HuH-7 (cell line): ENCODE data around the gene GAS5.
"Not testable (repeated sequence)": the region's sequence is repeated elsewhere in the genome, so short reads cannot be mapped to it uniquely, and the experiment has no call there.

Source experiments
- DNase-seq: peaks from one replicate; pipeline ENCODE4 v3.0.0; 2011; ENCODE audit warnings: low spot score

Gene GAS5

DNA sequence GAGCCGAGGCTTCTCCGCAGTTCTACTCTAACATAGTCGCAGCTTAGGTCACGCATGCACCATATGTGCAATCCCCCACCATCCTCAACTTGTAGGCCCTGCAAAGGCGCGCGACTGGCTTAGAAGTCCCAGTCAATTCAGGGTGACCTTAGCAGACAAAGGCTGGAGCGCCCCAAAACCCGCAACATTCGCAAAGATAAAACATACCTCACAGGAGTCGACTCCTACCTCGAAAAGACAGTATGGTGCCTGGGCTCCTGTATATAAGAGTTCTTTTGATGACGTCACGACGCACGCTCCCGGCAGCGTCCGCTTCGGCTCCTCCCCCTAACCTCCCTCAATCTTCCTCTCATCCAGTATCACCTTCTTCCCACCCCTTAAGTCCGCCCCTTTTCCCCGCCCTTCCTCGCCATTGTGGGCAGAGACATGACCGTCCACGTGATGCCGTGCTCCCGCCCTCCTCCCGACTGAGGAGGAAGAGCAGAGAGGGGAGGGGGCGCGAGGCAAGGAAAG, at the start of gene GAS5:
Gene GAS5 (minus strand): TSS at position 237 of the 513 bp plus-strand sequence.
- no peak for DNase-seq

DNA sequence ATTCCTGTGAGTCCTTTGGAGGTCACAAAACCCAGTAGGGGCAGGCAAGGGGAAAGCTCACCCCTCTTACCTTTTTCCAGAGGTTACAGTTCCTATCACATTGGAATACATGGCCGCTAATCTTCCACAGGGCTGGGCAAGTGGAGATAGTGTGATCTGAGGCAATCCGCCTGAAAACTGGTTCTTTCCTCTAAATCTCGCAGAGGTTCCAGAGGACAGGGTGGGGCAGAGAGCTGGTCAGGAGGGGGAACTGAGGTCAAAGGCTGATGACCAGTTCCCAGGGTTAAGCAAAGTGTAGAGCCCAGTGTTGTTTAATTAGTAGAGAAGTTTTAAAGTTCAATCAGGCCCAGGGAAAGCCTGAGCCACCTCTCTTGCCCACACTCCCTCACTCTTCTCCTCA, 49.4 kb upstream of the GAS5 start, which contains the start of gene SERPINC1:
Gene SERPINC1 (minus strand): TSS at position 179 of the 400 bp plus-strand sequence. CDS start 68 bp downstream, at position 111.
- peak; percentile 43 for DNase-seq

DNA sequence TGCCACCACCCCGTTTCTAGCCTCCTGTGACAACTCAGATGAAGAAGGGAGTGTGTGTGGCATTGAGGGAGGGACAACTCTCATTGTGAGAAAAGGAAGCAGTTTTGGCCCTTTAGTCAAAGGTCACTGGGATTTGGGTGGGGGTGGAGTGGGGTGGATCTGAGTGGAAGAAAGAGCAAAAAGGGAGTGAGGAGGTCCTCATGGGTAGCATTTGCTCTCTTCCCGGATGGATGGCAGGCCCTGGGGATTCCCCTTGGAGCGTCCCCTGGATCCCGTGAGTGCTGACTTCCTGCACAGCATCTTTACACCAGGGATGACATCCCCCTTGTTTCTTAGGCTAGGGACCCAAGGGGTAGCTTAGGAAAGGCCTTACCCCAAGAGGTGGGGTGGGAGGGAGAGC, 48.9 kb upstream of the GAS5 start:
- DNase-seq, result no peak

DNA sequence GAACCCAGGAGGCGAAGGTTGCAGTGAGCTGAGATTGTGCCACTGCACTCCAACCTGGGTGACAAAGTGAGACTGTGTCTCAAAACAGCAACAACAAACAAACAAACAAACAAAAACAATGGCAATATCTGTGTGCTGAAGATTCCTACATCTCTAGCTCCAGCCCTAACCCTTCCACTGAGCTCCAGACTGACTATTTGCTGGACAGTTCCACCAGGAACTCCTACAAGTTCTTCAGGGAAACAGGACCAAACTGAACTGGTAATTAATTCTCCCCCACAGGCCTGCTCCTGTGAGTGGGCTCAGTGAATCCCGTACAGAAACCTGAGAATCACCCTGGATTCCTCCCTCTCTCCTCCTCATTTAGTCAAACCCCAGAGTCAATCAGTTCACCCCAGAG, 47.8 kb upstream of the GAS5 start:
- no peak for DNase-seq

DNA sequence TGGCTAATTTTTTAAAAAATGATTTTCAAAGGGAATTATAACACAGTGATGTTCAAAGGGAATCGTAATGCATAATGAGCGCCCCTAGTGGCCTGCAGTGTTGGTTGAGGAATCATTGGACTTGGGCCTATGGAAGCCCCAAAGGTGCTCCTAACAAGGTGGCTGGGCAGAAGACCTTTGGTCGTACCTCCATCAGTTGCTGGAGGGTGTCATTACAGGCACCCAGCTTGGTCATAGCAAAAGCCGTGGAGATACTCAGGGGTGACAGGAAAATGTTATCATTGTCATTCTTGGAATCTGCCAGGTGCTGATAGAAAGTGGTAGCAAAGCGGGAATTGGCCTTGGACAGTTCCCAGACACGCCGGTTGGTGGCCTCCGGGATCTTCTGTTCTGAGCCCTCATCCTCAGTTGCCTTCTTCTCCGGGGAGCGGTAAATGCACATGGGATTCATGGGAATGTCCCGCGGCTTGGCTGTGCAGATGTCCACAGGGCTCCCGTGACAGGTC, 46.6 kb upstream of the GAS5 start:
- peak; percentile 34 for DNase-seq

DNA sequence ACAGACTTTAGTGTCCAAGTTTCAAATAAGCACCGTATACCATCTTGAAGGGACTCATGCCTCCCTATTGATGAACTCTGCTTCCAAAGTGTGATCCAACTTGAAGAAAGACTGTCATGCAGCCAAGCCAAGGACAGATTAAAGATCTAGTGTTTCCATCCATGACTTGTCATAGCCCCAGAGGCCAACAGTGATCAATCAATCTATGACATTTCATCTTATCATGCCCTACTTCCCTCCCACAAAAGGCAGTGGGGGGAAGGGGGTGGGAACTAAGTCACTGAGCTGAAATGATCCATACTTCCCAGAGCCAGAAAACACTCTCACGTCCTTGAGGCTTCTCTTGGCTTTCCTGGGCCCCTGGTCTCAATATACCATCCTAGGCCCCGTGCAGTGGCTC, 45.3 kb upstream of the GAS5 start:
- DNase-seq, result no peak

DNA sequence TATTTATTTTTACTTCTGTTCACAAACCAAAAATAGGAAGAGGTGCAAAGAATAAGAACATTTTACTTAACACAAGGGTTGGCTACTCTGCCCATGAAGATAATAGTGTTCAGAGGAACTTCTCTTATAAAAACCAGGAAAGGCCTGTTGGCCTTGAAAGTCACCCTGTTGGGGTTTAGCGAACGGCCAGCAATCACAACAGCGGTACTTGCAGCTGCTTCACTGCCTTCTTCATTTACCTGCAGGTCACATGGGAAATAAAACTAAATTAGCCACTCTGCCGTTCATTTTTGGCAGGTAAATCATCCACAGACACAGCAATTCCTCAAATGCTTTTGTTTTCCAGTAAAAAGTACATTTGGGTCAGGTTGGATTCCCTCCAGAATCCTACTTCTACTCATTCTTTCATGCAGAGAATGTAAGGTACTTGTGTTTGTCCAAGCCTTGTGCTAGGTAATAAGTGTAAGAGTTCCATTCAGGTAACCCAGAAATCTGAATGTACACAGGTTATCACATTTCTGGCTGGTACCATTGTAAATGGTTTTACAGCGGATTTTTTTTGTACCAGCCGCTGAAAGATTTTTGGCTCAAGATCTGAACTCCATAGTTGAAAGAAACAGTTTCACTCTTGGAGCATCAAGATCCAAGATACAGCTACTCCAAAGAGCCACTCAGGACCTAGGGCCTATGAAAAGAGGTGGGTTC, 36.2 kb upstream of the GAS5 start:
- DNase-seq, result no peak

DNA sequence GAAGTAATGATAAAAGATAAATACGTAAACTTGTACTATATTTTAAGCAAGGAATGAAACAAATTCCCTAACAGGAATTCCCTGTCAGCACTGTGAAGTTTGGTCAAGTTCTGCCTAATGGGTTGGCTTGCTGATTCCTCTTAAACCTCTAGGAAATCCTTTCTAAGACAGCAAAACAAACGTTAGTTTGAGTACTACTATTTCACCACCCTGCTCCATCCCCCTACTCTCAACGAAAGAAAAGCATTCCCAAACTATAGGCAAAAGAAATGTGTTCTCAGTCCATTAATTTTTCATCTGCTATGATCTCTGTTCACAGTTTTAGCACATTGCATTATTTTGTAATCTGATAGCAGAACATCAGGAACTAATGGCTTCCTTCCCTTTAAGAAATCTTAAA, 33.2 kb upstream of the GAS5 start:
- no peak for DNase-seq

DNA sequence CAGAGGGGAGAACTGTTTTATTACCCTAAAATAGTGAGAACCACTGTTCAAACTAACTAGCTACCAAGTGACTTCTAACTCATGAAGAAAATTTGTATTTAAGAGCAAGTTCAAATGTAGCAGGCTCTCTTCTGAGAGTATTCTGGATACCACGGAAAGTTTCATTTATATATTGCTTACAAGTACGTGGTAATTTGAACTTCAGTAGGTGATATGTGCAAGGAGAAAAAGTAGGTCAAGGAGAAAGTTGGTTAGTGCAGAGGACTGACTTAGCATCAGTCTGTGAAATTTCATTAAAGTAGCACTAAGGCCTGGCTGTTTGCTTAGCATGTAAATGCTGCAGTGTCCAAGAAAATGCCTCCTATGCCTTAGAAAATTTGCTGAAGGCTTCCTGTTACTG, 32.6 kb upstream of the GAS5 start:
- DNase-seq, result no peak

DNA sequence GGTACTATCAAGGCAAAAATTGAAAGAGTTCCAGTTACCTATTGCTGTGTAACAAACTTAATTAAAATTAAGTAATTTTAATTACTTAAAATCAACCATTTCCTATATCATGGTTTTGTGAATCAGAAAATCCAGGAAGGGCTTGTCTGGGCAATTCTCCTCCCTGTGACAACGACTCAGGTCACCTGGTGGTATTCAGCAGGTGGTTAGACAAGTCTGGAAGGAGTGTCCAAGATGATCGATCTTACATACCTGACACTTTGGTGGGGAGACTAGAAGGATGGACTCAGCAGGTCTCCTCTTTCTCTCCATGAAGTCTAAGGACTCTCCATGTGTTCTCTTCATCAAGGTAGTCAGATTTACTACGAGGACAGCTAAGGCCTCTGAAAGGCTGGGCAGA, 26.4 kb upstream of the GAS5 start:
- no peak for DNase-seq

DNA sequence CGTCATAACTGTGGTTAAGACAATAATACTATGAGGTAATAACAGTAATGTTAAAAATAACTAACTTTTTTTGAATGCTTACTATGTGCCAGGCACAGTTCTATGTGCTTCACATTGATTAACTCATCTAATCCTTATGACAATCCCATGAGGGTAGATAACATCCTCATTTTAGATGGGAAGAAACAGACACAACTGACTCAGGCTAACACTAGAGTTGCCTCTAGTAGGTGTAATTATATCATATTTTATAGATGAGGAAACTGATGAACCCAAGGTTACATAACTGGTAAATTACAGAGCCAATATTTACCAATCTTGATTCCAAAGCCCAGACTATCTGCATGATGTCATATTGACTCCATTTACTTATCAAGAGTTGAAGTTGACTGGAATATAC, 25.8 kb upstream of the GAS5 start:
- no peak for DNase-seq

DNA sequence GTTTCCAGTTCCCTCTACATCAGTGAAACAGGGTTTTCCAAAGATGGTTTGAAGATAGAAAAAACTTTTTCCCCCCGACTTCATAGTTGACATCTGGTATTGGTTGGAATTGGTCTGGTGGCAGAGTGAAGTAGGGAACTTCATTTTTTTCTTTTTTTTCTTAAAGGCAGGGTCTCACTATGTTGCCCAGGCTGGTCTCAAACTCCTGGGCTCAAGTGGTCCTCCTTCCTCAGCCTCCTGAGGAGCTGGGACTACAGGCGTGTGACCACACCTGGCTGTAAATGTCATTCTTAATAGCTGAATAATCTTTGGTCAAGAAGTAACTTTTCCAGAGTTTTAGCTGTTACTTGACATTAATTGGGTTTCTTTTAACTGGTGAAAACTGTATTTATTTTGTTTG, 22.1 kb upstream of the GAS5 start:
- DNase-seq, result no peak

DNA sequence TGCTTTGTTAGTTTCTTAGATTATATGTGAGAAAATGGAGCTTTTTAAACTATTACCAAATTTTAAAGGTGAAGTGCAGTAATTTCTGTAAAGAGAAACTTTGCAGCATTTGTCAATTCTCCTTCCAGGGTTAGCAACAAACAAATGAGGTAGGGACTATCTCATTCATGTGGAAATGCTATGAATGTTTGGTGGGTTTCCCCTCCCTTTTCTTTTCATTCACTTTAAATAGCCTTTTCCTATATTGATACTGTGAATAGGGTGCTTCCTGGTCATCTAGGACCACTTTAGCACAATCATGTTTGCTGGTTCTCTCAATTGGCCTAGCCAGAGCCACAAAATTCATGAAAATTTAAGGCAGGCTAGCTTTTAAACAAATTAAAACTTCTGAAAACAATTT, 21.0 kb upstream of the GAS5 start:
- DNase-seq, result no peak

DNA sequence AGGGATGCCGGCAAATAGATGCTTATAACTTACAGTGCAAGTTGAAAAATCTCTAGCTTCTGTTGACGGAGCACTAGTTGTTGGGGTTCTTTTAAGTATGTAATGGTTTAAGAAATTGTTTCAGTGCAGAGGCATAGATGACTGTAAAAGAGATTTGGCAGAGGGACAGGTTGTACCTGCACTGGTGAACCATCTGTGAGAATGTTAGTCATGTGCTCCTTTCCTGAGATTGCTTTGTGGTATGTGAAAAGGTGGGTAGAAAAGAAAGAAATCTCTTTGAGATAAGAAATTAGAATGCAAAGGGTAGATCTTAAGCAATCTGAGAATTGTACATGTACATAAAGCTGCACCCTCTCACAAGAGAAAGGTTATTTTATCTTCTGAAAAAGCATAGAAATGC, 19.8 kb upstream of the GAS5 start:
- no peak for DNase-seq

DNA sequence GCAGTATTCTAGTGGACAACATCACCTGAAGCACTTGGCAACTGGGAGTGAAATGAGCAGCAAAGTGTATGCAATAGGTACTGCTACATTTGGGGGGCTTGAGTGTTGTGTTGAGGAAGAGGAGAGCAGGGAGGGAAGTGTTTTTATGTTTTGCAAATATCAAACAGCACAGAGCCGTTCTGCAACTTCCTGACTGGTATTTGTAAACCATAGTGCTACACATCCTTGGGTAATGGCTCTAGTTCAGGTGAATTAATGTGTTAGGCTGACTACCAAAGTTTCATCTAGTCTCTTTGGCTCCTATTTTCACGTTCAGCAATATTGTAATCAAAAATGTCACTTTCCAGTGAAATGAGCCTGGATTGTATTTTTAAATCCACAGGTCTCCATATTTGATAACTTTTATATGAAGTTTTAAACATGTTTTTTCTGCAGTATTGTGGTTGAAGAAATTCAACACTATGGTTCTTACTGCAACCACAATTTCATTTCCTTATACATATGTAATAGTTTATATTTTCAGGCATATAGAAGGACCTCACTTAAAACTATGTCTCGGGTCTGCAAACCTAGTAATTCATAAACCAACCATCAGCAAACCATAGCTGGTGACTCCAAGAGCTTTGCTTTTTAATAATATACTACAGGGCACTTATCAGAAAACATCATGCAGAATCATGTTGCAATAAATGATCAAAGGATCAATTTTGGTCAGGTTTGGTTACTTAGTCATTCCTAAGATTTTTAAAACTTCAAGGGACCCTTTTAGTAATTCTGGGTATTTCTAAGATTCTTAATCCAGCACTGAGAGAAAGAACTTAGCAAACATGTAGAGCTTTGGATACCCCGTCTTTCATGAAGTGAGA, 19.2 kb upstream of the GAS5 start:
- no peak for DNase-seq

DNA sequence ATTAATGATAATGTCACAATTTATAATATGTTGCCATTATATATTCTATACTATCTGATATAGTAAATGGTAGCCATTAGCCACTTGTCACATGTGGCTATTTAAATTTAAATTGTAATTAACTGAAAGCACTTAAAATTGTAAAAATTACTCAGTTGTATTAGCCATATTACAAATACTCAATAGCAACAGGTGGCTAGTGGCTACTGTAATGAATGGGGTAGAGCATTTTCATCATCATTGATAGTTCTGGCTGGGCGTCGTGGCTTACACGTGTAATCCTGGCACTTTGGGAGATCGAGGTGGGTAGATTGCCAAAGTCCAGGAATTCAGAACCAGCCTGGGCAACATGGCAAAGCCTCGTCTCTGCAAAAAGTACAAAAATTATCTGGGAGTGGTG, 16.9 kb upstream of the GAS5 start:
- DNase-seq, result no peak

DNA sequence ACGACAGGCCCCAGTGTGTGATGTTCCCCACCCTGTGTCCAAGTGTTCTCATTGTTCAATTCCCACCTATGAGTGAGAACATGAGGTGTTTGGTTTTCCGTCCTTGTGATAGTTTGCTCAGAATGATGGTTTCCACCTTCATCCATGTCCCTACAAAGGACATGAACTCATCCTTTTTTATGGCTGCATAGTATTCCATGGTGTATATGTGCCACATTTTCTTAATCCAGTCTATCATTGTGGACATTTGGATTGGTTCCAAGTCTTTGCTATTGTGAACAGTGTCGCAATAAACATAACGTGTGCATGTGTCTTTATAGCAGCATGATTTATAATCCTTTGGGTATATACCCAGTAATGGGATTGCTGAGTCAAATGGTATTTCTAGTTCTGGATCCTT, 13.3 kb upstream of the GAS5 start:
- not testable (repeated sequence) for DNase-seq

DNA sequence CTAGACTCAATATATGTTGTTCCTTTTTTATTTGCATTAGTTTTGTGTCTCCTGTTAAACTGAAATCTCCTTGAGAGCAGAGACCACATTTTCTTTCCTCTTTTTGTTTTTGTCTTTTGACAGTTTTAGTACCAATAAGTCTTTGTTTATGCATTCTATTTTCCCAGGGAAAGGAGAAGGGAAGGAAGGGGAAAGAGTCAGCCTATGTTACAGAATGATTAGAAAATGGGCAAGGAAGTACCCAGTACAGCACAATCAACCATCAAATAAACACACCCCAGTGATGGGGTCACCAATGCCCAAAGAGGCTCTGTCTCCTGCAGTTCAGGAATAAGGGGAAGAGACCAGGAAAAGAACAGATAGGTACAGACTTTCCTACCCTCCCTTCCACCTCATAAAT, 10.5 kb upstream of the GAS5 start:
- no peak for DNase-seq

DNA sequence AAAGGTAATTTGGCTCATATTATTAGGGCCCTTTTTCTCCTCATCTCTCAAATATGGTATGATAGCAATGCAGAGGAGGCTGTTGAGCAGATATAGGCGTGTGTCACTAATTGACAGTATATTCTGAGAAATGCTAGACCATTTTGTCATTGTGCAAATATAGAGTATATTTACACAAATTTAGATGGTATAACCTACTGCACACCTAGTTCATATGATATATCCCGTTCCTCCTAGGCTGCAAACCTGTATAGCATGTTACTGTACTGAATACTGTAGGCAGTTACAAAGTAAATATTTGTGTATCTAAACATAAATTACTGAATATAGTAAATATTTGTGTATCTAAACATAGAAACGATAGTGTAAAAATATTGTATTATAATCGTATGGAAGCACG, 8.9 kb upstream of the GAS5 start:
- DNase-seq, result no peak

DNA sequence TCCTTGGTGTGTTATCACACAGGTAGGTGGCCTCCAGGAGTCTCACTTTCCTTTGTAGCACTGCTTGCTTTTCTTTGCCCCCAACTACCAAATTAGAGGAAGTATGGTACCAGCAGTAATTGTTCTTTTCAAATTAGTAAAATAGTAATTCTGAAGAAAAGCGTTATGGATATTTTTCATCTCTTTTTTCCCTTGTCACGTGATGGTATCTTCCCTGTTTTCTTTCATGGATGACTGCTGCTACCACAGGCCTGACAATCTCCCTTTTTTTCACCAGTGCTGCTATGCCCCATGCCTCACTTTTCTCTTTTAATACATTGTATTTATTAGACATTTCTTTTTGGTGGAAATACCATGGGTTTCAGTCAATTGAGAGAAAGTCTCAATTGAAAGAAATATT, 3.7 kb upstream of the GAS5 start:
- DNase-seq, result no peak

DNA sequence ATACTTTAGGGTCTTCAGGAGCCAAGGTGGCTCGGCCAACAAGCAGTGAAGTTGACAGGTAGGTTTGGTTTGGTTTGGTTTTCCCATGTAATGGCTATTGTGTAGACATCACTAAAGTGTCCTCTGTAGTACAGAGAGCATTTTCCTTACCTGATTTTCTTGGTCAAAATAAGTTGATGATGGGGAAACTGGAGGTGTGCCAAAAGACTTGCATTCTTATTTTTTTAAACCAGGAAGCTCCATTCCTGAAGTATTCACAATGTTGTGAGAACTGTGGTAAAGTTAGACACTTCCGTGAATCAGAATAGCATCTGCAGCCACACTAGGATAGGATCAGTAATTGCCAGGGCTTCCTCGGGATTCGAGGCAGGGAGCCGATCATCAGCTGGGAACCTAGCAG, 3.3 kb upstream of the GAS5 start:
- DNase-seq, result no peak

DNA sequence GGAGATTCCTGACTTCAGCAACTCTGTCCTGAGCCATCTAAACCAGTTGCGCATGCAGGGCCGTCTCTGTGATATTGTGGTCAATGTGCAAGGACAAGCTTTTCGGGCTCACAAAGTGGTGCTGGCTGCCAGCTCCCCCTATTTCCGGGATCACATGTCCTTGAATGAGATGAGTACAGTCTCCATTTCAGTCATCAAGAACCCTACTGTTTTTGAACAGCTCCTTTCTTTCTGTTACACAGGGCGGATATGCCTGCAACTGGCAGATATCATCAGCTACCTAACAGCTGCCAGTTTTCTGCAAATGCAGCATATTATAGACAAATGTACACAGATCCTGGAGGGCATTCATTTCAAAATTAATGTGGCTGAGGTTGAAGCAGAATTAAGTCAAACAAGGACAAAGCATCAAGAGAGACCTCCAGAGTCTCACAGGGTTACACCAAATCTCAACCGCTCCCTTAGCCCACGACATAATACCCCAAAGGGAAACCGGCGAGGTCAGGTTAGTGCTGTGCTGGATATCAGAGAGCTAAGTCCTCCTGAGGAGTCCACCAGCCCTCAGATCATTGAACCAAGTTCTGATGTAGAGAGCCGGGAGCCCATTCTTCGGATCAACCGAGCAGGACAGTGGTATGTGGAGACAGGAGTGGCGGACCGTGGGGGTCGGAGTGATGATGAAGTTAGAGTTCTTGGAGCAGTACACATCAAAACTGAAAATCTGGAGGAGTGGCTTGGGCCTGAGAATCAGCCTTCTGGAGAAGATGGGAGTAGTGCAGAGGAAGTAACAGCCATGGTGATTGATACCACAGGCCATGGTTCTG, 2.7 kb upstream of the GAS5 start:
- DNase-seq, result no peak
